Sciatic nerve (tissue), 2 donors: ENCODE results near the gene CEP131. TPM values are rescaled to one million over a fixed set of nuclear protein-coding genes. Genes with fewer than 3 reads are reported as not detected.
"Not testable (repeated sequence)": the region's sequence is repeated elsewhere in the genome, so short reads cannot be mapped to it uniquely, and the experiment has no call there.

ENCODE experiments used
- ATAC-seq: fragments of 200-7000 bp; cut with Tn5 transposase; one replicate; pipeline ENCODE4 v1.9.1; 2020; ENCODE audit warnings: mild to moderate bottlenecking, moderate library complexity
- DNase-seq: peaks from one replicate; pipeline ENCODE4 v3.0.0-alpha.2; 2020; ENCODE audit warnings: low spot score
- intact Hi-C: fragments of 100-400 bp; cut with DNase I; formaldehyde crosslinking; loops from one replicate; pipeline ENCODE4 v1.14.2; 2022
- total RNA-seq: library from RNA; stranded (reverse); fragmentation: NEBNext Ultra II Directional; extraction: Animal tissue kit (Norgen Biotek cat#: 25700); gene quantifications from one replicate; pipeline ENCODE4 v1.2.1, GENCODE V29; 2021
- donor health status: DM: no; HTN: no; CAD: no.
- donor health status: DM: no; HTN: no; CAD: no.

CEP131 gene
- total RNA-seq, 1 donor from 2014 or later = 10.1 TPM

DNA sequence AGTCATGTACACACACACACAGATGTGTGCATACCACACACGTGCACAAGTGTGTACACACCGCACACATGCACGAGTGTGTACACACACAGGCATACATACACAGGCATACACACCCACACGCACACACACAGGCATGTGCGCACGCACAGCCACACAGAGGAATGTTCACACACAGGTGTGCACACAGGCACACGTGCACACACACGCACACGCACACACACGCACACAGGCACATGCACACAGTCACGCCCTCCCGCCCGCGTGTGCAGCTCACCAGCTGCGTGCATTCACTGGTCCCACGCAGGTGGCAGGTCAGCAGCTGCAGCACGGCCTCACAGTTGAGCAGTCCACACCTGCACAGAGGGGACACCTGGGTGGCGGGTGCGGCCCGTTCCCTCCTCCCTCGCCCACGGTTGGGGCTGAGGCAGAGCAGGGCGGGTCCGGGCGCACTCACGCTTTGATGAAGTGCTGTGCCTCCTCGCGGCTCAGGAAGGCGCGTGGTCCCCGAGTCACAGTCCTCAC lies 8.4 kb upstream of the CEP131 start:
- intact Hi-C loops = no loop called here
- ATAC-seq (no peak), DNase-seq (no peak)

DNA sequence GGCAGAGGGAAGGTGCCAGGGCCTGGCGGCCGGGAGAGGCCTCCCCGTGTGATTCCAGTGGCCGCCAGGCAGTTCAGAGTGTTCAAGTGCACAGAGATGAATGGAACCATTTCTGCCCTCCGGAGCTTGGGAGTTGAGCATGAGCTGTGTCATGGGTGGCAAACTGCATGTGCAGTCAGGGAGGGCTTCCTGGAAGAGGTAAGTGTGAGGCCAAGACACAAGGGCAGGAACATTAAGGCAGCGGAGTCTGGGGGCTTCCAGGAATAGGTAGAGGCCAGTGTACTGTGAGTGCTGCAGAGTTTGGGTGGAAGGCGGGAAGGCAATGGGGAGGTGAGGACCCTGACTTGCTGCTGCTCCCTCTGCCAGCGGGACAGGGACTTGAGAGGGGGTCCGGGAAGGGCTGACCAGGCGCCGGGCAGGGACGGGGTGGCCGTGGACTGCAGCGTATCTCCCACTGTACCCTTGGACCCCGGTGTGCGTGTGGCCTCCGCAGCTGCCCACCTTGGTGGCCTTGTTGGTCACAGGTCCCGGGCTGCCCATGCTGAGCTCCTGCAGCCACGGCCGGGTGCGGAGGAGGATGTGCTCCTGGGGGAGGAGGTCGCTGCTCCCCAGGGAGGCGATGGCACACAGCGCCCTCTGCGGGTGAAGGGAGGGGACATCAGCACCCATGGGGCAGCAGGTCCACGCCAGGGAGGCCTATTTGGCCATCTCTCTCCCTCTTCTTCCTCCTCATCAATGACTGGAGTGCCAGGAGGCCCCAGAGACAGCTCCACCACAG lies 7.5 kb upstream of the CEP131 start:
- no peak for DNase-seq
- ATAC-seq = no peak
- intact Hi-C loops = no loop called here

DNA sequence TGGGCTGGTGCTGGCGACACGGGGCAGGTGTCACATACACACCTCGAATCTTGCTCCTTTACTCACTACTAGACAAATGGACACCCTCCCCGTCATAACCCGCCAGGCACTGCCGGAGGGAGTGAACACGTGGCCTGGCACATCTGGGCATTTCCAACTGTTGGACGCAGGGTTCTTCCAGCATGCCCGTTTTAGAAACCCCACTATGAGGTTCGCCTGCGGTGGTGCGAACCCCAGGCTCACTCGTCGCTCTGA lies 6.8 kb upstream of the CEP131 start:
- intact Hi-C loops = no loop called here
- no peak for ATAC-seq

DNA sequence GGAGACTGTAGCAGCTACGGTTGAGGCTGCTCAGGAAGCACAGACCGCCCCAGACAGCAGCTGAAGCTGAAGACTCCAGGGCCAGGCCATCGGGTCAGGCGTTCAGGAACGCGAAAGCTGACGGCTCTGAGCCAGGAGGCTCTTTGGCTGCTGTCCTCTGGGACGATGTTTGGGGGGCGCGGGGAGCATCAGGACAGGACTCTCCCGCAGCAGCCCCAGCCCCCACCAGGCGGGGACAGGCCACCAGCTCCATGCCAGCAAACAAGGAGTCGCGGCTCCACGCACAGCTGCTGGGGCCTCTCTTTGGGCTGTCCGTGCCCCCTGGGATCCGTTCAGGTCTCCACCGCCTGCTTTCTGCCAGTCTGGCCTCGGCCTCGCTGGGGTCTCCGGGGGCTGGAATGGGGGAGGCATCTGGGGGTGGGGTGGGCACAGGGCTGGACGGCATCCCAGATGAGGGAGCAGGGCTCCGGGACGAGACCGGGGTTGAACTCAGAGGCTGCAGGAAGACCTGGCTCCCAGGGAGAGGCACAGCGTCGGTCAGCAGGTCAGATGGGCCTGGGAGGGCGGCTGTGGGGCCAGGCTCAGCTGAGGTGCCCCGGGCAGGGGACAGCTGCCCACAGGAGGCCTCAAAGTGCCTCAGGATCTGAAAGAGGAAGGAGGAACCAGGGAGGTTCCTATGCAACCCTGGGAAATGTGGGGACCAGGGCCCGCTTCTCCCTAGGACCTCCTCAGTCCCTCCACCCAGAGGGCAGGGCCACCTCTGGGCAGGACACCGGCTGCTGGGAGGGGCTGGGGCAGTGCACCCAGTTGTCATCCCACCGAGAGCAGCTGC lies 6.3 kb upstream of the CEP131 start:
- peak; percentile 7 for ATAC-seq
- intact Hi-C loops = no loop called here
- DNase-seq = no peak

More for the DNA sequence above, 6.8 kb upstream of the CEP131 start:
- DNase-seq = no peak

DNA sequence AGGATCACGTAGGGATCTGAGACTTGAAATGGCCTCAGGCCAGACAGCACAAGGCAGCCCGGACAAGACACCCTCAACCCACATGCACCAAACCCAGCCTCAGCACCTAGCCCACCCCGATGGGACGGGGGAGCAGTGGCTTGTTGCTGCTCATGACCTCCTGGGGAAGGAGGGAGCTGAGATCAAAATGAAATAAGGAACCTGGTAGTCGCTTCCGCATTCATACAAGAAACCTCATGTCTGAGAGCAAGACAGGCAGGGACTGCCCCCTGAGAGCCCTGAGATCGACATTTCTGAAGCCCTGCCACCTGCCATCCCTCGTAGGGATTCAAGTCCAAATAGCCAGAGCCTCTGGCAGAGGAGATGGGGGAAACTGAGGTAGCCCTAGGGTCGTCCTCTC lies 5.7 kb upstream of the CEP131 start:
- peak; percentile 7 for ATAC-seq
- intact Hi-C loops = no loop called here

DNA sequence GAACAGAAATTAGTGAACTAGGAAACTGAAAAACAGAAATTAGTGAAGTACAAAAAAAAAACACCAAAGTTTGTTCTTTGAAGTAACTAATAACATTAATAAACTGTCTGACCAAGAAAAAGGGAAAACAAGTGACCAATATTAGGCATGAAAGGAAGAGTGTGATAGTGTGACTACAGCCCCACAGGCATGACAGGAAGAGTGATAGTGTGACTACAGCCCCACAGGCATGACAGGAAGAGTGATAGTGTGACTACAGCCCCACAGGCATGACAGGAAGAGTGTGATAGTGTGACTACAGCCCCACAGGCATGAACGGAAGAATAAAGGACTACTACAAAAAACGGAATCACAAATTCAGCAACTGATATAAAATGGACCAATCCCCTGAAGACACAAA lies 4.9 kb upstream of the CEP131 start:
- ATAC-seq, DNase-seq, intact Hi-C loops: not testable (repeated sequence)

More for the DNA sequence above, 5.7 kb upstream of the CEP131 start:
- no peak for DNase-seq

DNA sequence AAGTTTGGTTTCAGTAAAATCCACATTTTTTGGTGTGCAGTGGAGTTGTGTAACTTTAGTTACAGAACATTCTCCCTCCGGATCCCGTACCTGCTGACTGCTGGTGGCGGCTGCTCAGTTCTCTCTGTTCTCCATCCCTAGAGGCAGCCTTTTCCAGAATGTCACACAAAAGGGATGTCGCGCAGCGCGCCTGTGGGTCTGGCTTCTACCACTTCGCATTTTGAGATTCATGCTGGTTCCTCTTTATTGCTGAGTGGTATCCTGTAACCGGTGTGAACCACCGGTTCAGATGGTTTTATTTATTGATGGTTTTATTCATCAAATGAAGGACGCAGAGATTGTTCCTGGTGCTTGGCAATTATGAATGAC lies 981 bp upstream of the CEP131 start:
- no peak for DNase-seq
- peak; percentile 1 for ATAC-seq
- intact Hi-C loops = no loop called here

DNA sequence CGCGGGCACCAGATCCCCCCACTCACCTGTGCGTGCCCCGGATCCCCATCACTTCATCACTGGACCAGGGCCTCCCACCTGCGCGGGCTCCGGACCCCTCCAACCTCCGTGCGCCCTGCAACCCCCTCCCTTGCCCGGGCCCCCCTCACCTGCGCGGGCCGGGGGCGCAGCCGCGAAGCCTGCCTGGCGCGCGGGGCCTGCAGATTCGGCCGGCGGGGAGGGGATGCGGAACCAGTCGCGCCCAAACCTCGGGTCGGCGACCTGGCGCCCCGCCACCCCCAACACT lies 202 bp downstream of the CEP131 start:
- DNase-seq (no peak), ATAC-seq (no peak)
- intact Hi-C loops = no loop called here

DNA sequence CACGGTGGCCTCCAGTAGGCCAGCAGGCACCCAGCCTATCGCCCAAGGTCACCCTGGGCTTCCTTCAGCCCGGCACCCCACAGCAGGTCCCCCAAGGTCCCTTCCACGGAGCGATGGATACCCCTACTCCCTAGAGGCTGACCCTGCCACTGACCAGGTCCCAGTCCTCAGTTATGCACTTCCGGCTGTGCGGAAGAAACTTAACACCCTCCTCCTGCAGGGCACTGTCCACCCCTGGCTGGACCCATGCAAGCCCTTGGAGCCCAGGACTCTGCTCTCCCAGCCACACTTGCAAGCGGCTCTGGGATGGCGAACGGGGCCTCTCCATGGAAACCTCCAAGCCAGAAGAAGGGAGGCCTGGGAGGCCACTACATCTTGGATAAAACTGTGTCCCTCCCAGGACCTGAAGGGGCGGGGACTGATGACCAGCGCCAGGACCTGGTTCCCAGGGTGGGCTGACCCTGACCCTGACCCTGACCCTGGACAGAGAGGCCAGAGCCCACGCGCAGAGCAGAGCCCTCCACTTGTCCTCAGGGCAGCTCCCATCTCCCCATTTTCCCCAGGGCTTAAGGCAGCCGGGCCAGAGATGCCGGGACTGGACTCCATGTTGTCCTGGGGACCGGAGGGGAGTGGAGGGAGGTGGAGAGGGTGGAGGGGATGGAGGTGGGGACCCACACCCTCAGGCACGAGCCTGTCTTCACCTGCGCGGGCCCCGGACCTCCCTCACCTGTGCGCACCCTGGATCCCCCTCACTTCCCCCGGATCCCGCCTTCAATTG lies 734 bp downstream of the CEP131 start:
- intact Hi-C loops = no loop called here
- ATAC-seq (no peak), DNase-seq (no peak)

DNA sequence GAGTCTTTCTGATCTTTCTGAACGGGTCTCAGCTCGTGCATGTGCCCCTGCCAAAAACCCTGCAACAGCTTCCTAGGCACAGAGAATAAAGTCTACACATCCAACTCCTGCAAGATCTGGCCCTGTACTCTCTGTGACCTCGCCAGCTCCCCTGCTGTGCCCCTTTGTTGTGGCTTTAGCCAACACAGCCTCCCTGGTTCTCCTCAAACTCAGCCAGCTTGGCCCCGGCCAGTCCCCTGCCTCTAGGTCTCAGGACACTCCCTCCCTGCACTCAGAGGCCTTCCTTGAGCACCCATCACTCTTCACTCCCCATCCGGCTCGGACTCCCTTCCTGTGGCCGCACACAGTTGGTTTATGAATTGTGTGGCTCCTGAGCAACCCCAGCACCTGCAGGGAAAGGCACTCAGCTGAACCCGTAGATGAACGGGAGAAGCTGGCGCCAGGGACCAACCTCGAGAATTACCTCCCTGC lies 1.4 kb downstream of the CEP131 start:
- ATAC-seq (no peak), DNase-seq (no peak)
- intact Hi-C loops = no loop called here

DNA sequence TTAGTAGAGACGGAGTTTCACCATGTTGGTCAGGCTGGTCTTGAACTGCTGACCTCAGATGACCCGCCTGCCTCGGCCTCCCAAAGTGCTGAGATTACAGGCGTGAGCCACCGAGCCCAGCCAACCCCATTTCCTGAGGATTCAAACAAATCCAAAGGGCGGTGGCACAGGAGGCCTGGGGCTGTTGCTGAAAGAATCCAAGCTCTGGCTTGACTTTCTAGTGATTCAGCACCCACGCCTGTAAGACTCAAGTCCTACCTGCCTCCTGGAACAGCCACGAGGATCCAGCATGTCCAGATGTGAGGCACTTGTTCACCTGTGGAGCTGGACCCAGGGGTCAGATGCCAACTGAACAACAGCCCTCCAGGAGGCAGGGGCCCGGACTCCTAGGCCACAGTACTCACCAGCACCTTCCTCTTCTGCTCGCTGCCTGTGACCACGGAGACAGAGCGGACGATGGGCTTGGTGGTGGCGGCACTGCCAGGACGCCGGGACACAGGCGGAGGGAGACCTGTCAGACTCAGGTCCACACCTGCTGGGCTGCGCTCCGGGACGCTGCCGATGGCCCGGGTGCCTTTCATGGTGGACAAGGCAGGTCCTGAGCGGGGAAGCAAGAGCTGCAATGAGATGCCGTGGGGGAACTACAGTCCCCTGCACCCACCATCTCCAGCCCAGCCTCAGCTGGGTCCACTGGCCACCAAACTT lies 3.1 kb downstream of the CEP131 start:
- DNase-seq (no peak), ATAC-seq (no peak)
- intact Hi-C loops = no loop called here

DNA sequence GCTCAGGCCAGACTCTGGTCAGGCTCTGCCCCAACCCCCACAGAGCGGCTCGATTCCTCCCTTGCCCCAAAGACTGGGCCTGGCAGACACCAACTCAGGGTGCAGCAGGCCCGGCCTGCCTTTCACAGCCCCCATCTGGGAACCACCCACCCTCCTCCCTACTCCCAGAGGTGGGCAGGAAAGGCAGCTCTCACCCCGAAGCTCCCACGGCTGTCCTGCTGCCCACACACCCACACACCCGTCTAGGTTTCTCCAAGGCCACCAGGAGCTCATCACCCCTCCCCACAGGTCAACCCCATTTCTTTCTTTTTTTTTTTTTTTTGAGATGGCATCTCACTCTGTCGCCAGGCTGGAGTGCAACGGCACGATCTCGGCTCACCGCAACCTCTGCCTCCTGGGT lies 3.8 kb downstream of the CEP131 start:
- intact Hi-C loops = no loop called here
- no peak for ATAC-seq

DNA sequence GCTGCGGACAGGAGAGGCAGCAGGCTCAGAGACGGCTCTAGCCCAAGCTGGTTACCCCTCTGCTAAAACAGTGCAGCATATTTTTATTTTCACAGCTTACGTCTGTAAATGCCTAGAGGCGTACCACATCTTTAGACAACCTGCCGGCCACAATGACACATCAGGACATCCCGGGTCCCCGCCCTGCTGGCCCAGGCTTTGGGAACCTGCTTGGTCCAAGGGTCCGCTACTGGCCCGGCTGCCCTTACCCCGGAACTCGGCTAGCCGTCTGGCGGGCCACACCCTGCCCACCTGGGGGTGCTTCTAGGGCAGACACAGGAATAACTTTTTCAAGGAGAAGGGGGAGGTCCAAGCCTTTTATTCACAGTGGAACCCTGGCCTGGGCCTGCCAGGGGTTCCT lies 4.3 kb downstream of the CEP131 start:
- intact Hi-C loops = no loop called here
- ATAC-seq (no peak), DNase-seq (no peak)

More for the DNA sequence above, 3.8 kb downstream of the CEP131 start:
- DNase-seq = no peak

DNA sequence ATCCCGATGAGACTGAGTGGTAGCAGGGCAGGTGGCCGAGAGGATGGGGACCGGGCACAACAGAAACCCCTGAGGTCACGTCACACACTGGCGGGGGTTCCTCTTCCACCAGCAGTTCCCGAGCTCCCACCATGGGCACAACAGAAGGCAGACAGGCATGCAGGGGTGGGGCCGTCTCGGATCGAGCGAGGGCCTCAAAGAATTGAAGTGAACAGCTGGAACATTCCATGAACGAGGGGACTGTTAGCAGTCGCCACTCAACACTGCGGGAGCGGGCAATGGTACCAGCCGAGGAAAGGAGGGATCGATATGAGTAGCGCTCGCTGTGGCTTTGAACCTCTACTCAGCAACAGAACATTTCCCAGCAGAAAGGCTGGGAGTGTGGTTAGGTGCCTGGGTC lies 5.3 kb downstream of the CEP131 start:
- no peak for ATAC-seq
- DNase-seq = no peak
- intact Hi-C loops = no loop called here

DNA sequence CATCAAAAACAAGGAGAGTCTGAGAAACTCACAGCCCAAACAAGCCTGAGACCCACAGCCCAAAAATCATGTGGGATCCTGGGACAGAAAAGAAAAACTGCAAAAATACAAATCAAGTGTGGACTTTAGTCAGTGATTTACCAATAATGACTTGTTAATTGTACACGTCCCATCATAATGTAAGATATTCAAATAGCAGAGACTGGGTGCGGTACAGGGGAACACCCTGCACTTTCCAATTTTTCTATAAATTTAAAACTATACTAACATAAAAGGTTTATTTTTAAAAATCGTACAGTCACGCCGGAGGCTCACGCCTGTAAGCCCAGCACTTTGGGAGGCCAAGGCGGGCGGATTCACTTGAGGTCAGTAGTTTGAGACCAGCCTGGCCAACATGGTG lies 8.8 kb downstream of the CEP131 start:
- DNase-seq (no peak), ATAC-seq (no peak)
- intact Hi-C loops = no loop called here

DNA sequence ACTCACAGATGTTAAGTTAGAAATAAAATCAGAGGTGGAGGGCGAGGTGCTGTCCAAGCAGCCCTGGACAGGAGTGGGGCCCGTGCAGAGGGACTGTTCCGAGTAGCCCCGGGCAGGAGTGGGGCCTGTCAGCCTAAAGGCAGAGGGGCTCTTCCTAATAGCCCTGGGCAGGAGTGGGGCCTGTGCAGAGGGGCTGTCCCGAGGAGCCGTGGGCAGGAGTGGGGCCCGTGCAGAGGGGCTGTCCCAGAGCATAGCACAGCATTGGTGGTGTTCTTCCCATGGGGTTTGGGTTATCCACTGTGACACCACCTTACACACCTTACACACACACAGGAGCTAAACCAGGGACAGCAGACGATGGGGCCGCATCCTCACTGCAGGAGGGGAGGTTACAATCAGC lies 10.4 kb downstream of the CEP131 start:
- ATAC-seq = no peak
- intact Hi-C loops = no loop called here
- no peak for DNase-seq

DNA sequence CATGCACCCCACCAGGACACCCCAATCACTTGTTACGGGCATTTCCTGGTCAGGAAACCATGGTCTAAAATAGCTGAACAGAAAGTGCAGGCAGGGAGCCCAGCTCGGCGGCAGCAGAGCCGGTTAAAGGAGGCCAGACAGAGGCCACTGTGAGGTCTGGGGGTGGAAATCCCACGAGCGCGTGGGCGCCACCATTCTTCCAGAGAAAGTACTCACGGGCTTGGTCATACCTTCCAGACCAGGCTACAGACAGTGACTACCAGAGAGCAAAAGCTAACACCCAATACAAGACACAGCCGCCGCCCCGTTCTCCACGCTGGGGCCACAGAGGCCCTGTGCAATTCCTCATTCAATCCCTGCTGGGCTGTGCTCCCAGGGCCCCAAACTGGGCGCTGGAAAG lies 11.9 kb downstream of the CEP131 start:
- ATAC-seq = no peak
- DNase-seq = no peak
- intact Hi-C loops = no loop called here

DNA sequence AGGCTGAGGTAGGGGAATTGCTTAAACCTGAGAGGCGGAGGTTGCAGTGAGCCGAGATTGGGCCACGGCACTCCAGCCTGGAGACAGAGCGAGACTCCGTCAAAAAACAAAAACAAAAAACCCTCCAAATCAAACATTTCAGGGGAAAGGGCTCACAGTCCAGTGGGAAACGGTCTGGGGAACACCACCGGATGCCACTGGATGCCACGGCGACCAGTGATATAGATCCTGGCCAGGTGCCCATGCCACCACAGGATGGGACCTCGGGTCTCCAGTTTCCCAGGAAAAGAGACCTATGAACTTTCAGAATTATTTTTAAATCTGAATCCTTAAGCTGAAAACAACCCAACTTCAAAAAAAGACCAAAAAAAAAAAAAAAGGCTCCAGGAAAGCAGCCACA lies 12.3 kb downstream of the CEP131 start:
- intact Hi-C loops = no loop called here
- ATAC-seq = no peak
- DNase-seq = no peak

DNA sequence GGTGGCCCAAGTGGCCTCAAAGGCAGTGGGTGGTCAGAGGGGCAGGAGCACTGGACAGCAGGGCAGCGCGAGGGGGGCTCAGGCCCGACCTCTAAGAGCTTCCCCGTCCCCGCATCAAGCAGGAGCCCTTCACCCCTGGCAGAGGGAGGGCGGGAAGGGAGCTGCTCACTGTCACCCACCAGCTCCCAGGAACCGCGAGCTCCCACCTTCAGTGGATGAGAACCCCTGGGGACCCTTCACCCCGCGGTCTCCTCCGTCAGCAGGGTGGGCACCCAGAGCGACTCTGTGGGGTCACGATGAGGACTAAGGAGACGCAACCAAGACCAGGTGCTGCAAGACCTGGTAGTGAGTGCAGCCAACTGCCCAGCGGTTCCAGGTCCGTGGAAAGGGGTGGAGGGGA lies 13.6 kb downstream of the CEP131 start:
- intact Hi-C loops = no loop called here
- ATAC-seq = no peak
- DNase-seq = no peak
